HG03097 (cell line): Measurements from ENCODE around the gene IL6ST.

Experiments used
- ATAC-seq: cut with Tn5 transposase; IDR thresholded peaks from one replicate; pipeline ENCODE4 v1.9.1; 2021; ENCODE audit not compliant: unreplicated experiment, low FRiP score

Gene IL6ST

DNA sequence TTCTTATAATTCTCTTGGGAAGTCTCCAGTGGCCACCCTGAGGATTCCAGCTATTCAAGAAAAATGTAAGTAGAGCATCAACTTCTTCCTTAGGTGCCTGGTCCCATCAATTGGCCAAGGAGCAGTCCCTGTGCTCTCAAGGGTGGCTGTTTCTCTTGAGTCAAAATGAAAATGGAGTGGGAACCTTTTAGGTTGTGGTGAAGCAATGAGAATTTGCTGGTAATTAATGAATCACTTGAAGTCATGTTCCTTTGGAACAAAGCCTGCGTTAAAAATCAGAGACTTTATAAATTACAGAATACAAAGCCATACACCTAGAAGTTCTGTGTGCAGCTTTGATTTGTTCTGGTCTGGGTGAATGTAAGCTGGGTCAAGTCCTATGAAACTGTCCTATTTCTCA, 94.7 kb downstream of the IL6ST start:
- no peak for ATAC-seq

DNA sequence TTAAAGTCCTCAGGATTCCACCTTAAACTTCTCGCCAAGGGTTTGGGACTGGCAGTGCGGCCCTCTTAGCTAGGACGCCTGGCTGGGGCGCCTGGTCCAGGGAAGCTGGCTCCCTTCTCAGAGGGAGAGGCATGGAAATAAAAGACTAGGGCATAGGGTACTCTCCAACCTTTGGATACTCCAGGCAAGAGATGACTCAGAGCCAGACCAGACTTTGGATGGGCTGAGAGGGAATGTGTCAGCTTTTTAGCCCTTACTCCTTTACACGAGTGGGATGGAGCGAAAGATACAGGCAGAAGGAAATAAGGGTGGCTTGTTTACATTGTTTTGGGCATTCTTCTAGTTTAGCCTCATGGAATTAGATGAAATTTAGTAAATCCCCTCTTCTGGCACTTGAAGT, 95.4 kb downstream of the IL6ST start:
- no peak for ATAC-seq

DNA sequence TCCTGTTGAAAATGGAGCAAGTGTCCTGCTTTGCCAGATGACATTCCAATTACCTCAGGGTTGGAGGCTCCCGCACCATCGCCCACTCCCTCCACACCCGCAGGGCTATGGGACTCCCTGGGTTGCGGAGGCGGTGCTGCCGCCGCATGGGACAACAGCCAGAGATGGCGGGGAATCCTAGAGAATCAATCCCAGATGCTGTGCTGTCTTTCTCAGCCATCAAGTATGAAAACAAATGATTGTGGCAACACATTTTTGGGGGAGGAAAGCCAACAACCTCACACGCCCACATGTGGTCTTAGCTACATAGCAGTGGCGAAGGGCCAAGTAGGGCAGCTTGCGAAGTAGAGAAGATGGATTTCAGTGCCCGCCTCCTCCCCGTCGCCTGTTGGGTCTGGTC, 96.9 kb downstream of the IL6ST start:
- no peak for ATAC-seq

DNA sequence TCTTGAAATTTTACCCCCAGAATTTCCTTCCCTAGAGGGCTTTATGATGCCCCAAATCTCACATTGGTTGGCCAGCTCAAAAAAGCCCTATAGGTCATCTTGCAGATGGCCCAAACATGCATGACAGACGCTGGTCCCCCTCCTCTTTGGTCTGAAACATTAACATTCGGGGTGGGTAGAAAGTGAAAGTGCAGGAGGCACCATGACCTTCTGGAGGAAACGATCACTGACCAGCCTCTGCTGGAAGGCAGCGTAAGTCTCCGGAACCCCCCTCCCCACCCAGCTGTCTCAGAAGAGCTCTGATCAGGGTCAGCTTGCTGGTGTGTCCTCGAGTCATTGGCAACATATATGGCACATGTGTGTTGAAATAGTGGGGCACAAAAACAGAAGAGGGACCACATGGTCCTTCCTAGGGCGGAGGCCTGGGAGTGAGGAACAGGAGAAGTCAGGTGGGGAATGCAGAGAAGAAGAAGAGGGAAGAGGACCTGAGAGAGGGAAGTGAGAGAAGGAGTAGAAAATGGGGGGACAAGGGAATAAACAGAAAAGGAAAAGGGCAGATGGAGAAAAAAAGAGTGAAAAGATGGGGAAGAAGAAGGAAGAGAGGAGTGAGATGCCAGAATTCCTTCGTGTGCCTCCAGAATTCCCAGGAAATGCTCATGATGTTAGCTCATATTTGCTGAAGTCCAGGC, 97.4 kb downstream of the IL6ST start:
- no peak for ATAC-seq

DNA sequence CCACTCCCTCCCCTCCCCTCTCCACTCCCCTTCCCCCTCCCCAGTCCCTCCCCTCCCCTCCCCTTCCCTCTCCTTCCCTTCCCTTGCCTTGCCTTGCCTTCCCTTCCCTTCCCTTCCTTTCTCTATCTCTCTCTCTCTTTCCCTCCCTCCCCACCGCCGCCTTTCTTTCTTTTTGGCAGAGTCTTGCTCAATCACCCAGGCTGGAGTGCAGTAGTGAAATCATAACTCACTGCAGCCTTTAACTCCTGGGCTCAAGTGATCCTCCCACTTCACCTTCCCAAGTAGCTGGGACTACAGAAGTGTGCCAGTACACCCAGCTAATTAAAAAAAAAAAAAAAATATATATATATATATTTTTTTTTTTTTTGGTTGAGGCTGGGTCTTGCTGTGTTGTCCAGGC, 98.1 kb downstream of the IL6ST start:
- no peak for ATAC-seq

DNA sequence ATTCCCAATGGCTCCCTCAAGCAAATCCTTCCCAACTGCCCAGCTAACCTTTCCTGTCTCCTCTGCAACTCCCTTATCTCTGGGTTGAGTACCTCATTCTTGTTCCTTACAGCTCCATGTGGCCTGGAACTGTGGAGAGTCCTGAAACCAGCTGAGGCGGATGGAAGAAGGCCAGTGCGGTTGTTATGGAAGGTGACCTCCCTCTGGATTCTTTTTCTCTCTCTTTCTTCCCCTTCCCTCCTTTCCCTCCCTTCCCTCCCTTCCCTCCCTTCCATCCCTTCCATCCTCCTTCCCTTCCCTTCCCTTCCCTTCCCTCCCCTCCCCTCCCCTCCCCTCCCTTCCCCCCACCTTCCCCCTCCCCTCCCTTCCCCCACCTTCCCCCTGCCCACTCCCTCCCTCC, 98.5 kb downstream of the IL6ST start:
- ATAC-seq, result no peak

DNA sequence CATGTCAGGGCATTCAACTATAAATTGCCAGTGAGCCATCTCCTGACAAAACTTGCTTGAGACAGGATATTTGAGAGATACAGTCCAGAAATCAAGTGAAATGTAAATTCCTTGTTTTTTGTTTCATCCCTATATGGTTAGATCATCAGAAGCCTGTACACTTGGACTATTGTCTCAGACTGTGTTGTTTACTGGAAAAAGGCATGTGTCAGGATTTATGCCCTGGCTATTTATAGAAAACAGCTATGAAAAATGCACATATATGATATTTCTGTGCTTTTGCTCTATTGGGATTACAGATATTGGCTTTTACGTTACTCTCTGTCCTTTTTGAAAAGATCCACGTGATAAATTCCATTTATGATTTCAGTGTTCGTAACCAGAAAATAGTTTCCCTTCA, 99.4 kb downstream of the IL6ST start:
- ATAC-seq, result no peak

DNA sequence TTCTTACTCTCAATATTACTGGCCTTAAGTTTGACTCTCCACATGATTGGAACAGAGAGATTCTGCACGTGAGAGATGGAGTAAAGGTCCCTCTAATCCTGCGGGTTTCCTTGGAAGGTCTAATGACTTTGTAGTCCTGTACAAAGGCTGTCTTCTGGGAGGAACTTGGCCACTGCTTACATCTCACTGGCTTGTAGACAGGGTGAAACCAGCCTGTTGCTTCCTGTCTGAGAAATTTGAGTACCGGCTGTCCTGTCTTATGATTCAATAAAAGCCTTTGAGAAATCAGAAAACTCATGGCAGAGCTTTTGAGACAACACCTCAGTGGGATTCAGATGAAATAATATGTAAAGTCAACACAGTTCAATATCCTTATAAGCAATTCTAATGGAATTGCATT, 100.6 kb downstream of the IL6ST start:
- ATAC-seq, result no peak

DNA sequence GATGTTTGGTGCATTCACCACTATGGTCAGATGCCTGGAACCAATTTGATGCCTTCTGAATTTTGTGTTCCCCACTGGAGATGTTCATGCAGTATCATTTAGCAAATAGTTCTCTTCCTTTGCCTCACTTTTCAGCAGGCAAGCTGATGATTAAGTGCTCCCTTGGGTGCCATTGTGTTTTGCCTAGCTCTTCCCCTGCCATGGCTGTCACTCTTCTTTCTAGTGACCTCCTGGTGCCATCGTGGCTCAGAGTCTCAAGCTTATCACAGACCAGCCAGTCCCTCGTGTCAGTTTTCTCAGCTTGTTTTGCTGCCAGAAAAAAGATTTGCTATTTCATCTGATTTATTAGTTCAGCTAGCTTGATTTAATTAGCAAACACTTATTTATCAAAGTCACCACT, 102.3 kb downstream of the IL6ST start:
- ATAC-seq, result no peak

DNA sequence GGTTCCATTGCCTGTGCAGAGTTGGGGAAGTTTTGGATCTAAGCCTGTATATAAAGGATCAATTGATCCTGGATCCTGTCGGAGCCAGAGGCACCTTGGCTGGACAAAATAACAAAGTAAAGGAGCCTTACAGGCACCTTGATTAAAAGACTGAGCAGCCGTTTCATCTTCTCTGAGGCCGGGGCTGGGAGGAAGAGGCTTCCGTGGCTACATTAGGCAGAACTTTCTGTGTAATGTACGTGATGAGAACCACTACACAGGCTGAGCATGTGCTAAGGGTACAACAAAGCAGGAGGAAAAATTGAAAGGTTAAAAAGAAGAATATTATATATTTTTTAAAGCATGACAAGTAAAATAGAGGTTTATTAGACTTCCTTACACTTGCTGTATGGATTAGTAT, 106.6 kb downstream of the IL6ST start:
- no peak for ATAC-seq

DNA sequence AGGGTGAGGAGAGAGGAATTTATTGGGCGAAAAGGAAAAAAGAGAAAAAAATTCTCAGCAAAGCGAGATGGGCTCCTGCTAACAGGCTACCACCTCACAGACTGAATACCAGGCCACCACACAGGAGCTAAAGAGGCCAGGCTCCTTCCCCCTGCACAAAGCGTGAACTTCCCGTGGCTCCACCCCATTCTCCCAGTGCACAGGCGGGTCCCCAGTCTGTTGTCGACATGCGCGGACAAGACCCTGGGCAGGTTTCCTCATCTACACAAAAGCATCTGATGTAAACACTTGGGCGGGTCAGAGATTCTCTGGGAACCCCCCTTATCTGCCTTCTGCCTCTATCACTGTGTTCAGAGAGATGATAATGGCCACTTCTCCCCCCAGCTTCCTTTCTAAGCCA, 109.4 kb downstream of the IL6ST start:
- ATAC-seq, result no peak
